22Rv1 (cell line): Measurements from ENCODE around the gene SCGB3A1.

Source experiments
- CTCF ChIP-seq: fragments of 450-650 bp; IDR thresholded peaks from 2 replicates; pipeline ENCODE4 v1.5.1; 2017; ENCODE audit warnings: mild to moderate bottlenecking
- ZFX ChIP-seq: fragments of 450-650 bp; IDR thresholded peaks from 2 replicates; pipeline ENCODE4 v1.6.1; 2017; ENCODE audit warnings: antibody characterized with exemption, borderline replicate concordance

GRCh38 chr5:180589771-180590542 lies 1.3 kb downstream of the SCGB3A1 start:
- TF ChIP-seq CTCF (no peak), ZFX (no peak)
